Adrenal gland (tissue), 5 donors: ENCODE results near the gene ERG28.

Source experiments
- CTCF ChIP-seq, 6 experiments: fragments of 450-650 bp in 4 of 6; fragments of 200-600 bp in 2 of 6; sonication (generic) in 1 of 6; IDR thresholded peaks; 1 replicate in 5 of 6; 2 replicates in 1 of 6; pipeline versions ENCODE4 v1.5.1 to v1.8.0; 2016 to 2021; ENCODE audit warnings: antibody characterized with exemption in 6 of 6, mild to moderate bottlenecking in 2 of 6, moderate library complexity in 1 of 6
- POLR2A ChIP-seq, 2 donors: fragments of 450-650 bp; IDR thresholded peaks; one replicate each; pipeline ENCODE4 v1.6.1; 2017; ENCODE audit warnings: antibody characterized with exemption in 2 of 2, mild to moderate bottlenecking in 2 of 2, moderate library complexity in 1 of 2
- donor health status: DM: no; HTN: no; CAD: no.

GRCh38 chr14:75685910-75686309, 25.2 kb upstream of the ERG28 start:
- TF ChIP-seq CTCF (IDR thresholded peaks at IDR 0.05) = no peak
- TF ChIP-seq POLR2A (IDR thresholded peaks at IDR 0.05) = no peak
